Keratinocyte (primary cell): ENCODE measurements around the gene HELZ. TPM values are rescaled to one million over a fixed set of nuclear protein-coding genes. Genes with fewer than 3 reads are reported as not detected.

Experiments used
- DNase-seq: peaks from one replicate; pipeline ENCODE4 v3.0.0-alpha.2; 2011; ENCODE audit warnings: low read depth, missing footprints, low spot score
- FAIRE-seq: peaks from 2 replicates; lab custom pipeline; 2011; peaks lifted over from hg19 to GRCh38; lab: Jason Lieb, UNC
- H2AFZ ChIP-seq: 2 replicates; pipeline ENCODE4 v1.6.0; 2012; ENCODE audit warnings: low read length, control low read depth, inconsistent platforms; ENCODE audit not compliant: control insufficient read depth
- H3K27ac ChIP-seq: 2 replicates; pipeline ENCODE4 v1.5.1; 2011; ENCODE audit warnings: low read length; ENCODE audit not compliant: control insufficient read depth, insufficient read depth
- H3K27me3 ChIP-seq: 3 replicates; pipeline ENCODE4 v1.6.0; 2011; ENCODE audit warnings: low read length; ENCODE audit not compliant: control insufficient read depth, insufficient read depth; ENCODE audit errors: extremely low read depth
- H3K36me3 ChIP-seq, 2 experiments: 2 replicates in 1 of 2; 3 replicates in 1 of 2; pipeline ENCODE4 v1.5.1; 2011; ENCODE audit warnings: low read length in 2 of 2, mild to moderate bottlenecking in 1 of 2; ENCODE audit not compliant: control insufficient read depth in 2 of 2, insufficient read depth in 2 of 2; ENCODE audit errors: extremely low read depth in 1 of 2
- H3K4me1 ChIP-seq: 3 replicates; pipeline ENCODE4 v1.5.1; 2011; ENCODE audit warnings: low read length; ENCODE audit not compliant: control insufficient read depth, insufficient read depth; ENCODE audit errors: extremely low read depth
- H3K4me2 ChIP-seq: 3 replicates; pipeline ENCODE4 v1.6.0; 2011; ENCODE audit warnings: low read depth, low read length; ENCODE audit not compliant: control insufficient read depth, insufficient read depth; ENCODE audit errors: extremely low read depth
- H3K4me3 ChIP-seq, 3 experiments: fragments of 200-600 bp in 1 of 3; sonication (generic) in 1 of 3; 2 replicates in 2 of 3; 3 replicates in 1 of 3; pipeline ENCODE4 v1.5.1; 2011 to 2016; ENCODE audit warnings: low read length in 3 of 3, mild to moderate bottlenecking in 3 of 3, control low read depth in 2 of 3, inconsistent platforms in 1 of 3, low read depth in 1 of 3, mixed read lengths in 1 of 3, mixed run types in 1 of 3, moderate library complexity in 1 of 3; ENCODE audit not compliant: control insufficient read depth in 2 of 3, insufficient read depth in 2 of 3; ENCODE audit errors: extremely low read depth in 1 of 3
- H3K79me2 ChIP-seq: 2 replicates; pipeline ENCODE4 v1.6.0; 2012; ENCODE audit warnings: low read length; ENCODE audit not compliant: control insufficient read depth, insufficient read depth
- H3K9ac ChIP-seq: 3 replicates; pipeline ENCODE4 v1.6.0; 2011; ENCODE audit warnings: low read length; ENCODE audit not compliant: control insufficient read depth, insufficient read depth; ENCODE audit errors: extremely low read depth
- H3K9me1 ChIP-seq: 3 replicates; pipeline ENCODE4 v1.6.0; 2011; ENCODE audit warnings: low read length; ENCODE audit not compliant: control insufficient read depth, insufficient read depth; ENCODE audit errors: extremely low read depth
- H3K9me3 ChIP-seq: 2 replicates; pipeline ENCODE4 v1.5.1; 2012; ENCODE audit warnings: low read depth, low read length; ENCODE audit not compliant: control insufficient read depth
- H4K20me1 ChIP-seq: 3 replicates; pipeline ENCODE4 v1.6.0; 2011; ENCODE audit warnings: low read length; ENCODE audit not compliant: control insufficient read depth, insufficient read depth; ENCODE audit errors: extremely low read depth
- CTCF ChIP-seq, 3 experiments: IDR thresholded peaks in 1 of 3; conservative IDR thresholded peaks in 1 of 3; optimal IDR thresholded peaks in 1 of 3; 2 replicates in 2 of 3; 3 replicates in 1 of 3; pipeline versions ENCODE3 to v1.5.1; 2011; ENCODE audit warnings: low read length in 3 of 3, mild to moderate bottlenecking in 3 of 3, moderate library complexity in 2 of 3, control low read depth in 1 of 3, inconsistent platforms in 1 of 3; ENCODE audit not compliant: insufficient read depth in 2 of 3; ENCODE audit errors: extremely low read depth in 1 of 3
- EZH2 ChIP-seq: IDR thresholded peaks from one replicate; pipeline ENCODE4 v1.6.1; 2012; ENCODE audit warnings: inconsistent platforms, mild to moderate bottlenecking, low read length, moderate library complexity
- dilution Hi-C: fragments of 300-500 bp; cut with MboI; formaldehyde crosslinking; loops from one replicate; pipeline ENCODE4 v1.7.0; 2020; ENCODE audit warnings: low sequenced_read_pairs; ENCODE audit not compliant: extremely low pct_ligation_motif_present
- polyA plus RNA-seq, 5 experiments: library from polyadenylated mRNA; depleted of rRNA in 3 of 5; stranded (reverse) in 3 of 5; stranded (forward) in 1 of 5; unstranded in 1 of 5; fragments of >200 nt; gene quantifications; 1 replicate in 1 of 5; 2 replicates in 3 of 5; 3 replicates in 1 of 5; pipeline versions ENCODE4 v1.2.1 to v1.2.3, GENCODE V29; 2011 to 2012; ENCODE audit warnings: missing spikeins in 2 of 5, low read depth in 1 of 5, low replicate concordance in 1 of 5

HELZ gene
- polyA plus RNA-seq, 1 donor (not counting 4 experiments of a cell fraction or from before 2014, with no cell fraction given), result 18.2 TPM

- Histone ChIP-seq H3K9me1 (no peaks in the 10 kb centered on the region), H3K79me2 (no peaks in the 10 kb centered on the region), H3K27me3 (peaks cover 5% of the 10 kb centered on the region), H3K36me3 (no peaks in the 10 kb centered on the region), H3K9ac (no peak overlapping the region), H3K4me2 (no peak overlapping the region), H4K20me1 (no peaks in the 10 kb centered on the region), H3K27ac (no peak overlapping the region), H3K4me1 (no peaks in the 10 kb centered on the region), H3K4me3 (no peak overlapping the region), H3K9me3 (no peaks in the 10 kb centered on the region), H2AFZ (no peak overlapping the region)
- dilution Hi-C loops, result no loop called here
- DNase-seq, result no peak
- TF ChIP-seq CTCF (optimal IDR thresholded peaks at IDR 0.05 in 1 of 3, IDR thresholded peaks at IDR 0.05 in 1 of 3, conservative IDR thresholded peaks at IDR 0.05 in 1 of 3; ENCODE audit: extremely low read depth in 1 of 3, insufficient read depth in 2 of 3, low read length in 3 of 3) (no peak), EZH2 (no peak)
- FAIRE-seq, result no peak
Measured at GRCh38 chr17:67043283-67043682, 201.7 kb downstream of the HELZ start.

GRCh38 chr17:67041941-67042899 is 202.8 kb downstream of the HELZ start:
- Histone ChIP-seq H3K27ac (no peak overlapping the region), H2AFZ (no peak overlapping the region), H3K36me3 (no peaks in the 10 kb centered on the region), H3K27me3 (peaks cover 5% of the 10 kb centered on the region), H3K4me3 (no peak overlapping the region), H3K9ac (no peak overlapping the region), H3K9me3 (no peaks in the 10 kb centered on the region), H4K20me1 (no peaks in the 10 kb centered on the region), H3K4me1 (no peaks in the 10 kb centered on the region), H3K9me1 (no peaks in the 10 kb centered on the region), H3K79me2 (no peaks in the 10 kb centered on the region), H3K4me2 (no peak overlapping the region)
- no peak for TF ChIP-seq CTCF (optimal IDR thresholded peaks at IDR 0.05 in 1 of 3, IDR thresholded peaks at IDR 0.05 in 1 of 3, conservative IDR thresholded peaks at IDR 0.05 in 1 of 3; ENCODE audit: extremely low read depth in 1 of 3, insufficient read depth in 2 of 3, low read length in 3 of 3)
- TF ChIP-seq EZH2, result no peak
- dilution Hi-C loops, result no loop called here
- FAIRE-seq (no peak), DNase-seq (no peak)
